RPMI7951 (cell line): ENCODE results near the gene IRF2BP1. TPM values are rescaled to one million over a fixed set of nuclear protein-coding genes. Genes with fewer than 3 reads are reported as not detected.

Experiments used
- DNase-seq: peaks from one replicate; pipeline ENCODE4 v3.0.0-alpha.2; 2012; ENCODE audit warnings: low read depth
- total RNA-seq: library from RNA; depleted of rRNA; stranded (reverse); fragments of >200 nt; shearing (Covaris generic); gene quantifications from 2 replicates; pipeline ENCODE4 v1.2.3, GENCODE V29; 2014; rRNA removed

IRF2BP1 gene
- total RNA-seq, 1 experiment from 2014 or later: 12.1 TPM

DNA sequence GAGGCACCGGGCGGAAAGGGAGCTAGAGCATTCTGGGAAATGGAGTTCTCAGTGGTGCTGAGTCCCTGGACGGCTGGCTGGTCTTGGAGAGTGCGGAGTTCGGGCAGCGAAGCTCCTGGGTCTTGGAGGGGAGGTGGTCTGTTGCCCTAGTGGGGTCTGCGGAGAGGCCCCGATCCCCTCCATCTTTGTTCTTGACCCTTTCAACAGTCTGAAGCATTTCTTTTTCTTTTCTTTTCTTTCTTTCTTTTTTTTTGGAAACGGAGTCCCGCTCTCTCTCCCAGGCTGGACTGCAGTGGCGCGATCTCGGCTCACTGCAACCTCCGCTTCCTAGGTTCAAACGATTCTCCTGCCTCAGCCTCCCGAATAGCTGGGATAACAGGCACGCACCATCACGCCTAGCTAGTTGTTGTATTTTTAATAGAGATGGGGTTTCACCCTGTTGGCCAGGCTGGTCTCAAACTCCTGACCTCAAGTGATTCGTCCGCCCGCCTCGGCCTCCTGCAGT lies 22.6 kb downstream of the IRF2BP1 start:
- no peak for DNase-seq

DNA sequence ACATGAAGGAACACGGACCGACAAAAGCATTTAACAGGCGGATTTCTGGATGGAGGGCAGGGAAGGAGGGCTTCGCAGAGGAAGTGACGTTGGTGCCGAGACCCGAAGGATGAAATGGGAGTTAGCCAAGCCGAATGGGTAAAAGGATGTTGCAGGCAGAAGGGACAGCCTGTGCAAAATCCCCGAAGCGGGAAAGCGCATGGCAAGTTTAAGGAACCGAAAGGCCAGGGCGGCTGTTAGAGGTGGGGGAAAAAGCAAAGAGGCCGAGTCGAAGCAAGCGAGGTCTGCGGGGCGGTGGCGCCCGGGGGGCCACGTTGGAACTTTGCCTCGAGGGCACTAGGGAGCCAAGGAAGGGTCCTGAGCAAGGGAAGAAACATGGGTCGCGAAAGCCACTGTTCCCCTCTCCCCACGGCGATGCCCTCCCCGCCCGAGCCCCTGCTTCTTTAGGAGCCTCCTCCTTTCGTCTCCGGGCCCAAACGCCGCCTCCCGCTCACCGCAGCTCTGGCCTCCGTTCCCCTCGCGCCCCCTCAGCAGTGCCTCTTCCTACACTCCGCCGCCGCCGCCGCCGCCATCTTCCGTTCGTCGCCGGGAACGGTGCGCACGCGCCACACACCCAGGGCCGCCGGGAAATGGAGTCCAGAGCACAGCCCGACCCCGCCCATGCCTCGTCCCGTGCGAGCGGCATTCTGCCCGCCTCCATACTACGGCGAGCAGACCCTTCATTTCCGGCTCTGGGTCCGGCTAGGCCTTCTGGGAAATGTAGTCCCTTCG lies 23.2 kb downstream of the IRF2BP1 start, which contains the start of gene SYMPK:
SYMPK (minus strand) TSS at position 584 of the 771 bp plus-strand sequence. CDS start 8,652 bp downstream, outside the sequence.
- DNase-seq: peak; percentile 98

DNA sequence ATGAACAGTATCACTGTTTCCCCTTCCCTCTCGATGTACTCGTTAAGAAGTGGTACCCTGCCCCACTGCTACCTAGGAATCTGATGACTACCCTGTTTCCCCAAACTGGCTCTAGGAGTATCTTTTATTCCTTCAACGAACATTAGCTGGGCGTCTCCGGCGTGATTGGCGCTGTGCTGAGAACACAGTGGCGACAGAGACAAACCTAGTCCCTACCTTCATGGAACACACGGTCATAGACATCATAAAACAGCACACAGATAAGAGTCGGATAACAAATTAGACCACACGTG lies 23.7 kb downstream of the IRF2BP1 start:
- no peak for DNase-seq

DNA sequence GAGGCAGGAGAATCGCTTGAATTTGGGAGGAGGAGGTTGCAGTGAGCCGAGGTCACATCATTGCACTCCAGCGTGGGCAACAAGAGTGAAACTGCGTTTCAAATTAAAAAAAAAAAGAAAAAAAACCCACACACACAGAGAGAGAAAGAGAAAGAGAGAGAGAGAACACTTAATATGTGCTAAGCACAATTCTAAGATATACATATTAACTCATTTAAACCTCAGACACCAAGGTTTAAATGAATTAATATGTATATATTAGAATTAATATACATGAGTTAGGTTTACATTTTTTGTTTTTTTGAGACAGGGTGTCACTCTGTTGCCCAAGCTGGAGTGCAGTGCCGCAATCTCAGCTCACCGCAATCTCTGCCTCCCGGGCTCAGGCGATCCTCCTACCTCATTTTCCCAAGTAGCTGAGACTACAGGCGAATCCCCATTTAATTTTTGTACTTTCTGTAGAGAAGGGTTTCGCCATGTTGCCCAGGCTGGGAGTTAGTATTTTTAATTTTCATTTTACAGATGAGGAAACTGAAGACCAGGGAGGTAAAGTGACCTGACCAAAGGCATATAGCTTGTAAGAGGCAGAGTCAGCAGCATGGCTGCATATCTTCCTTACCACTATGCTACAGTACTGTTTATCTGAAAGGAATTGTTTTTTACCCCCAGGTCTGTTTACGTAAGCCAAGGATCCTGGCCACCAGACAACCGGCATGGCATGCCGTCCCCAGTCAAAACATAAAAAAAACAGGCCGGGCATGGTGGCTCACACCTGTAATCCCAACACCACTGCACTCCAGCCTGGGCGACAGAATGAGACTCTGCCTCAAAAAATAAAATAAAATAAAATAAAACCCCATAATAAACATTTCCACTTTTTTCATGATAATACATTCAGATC lies 25.3 kb downstream of the IRF2BP1 start:
- DNase-seq: no peak

DNA sequence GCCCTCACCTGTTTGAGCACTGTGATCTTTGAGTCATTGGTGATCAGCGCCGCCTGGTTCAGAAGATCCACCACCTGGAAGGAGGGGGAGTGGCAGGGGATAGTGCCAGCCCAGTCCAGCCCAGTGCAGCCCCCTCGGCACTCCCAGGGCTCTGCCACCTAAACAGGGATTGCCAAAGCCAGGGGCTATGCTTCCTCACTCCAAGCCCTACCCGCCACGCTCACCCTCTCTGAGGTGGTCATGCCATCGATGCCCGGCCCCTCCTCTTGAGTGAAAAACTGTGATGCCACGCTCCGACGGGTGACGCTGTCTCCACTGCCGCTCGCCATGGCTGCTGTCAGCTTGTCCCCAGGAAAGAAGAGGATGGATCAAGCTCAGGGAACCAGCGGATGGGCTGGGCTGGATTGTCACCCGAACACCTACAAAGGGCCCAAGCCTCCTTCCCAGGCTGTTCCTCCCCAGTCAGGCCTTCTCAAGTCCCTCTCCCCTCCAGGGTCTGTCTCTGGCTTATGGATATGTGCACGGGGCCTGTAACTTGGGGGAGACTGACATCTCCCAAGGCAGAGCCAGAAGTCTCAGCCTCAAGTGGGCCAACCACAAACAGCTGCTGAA lies 31.7 kb downstream of the IRF2BP1 start:
- no peak for DNase-seq

DNA sequence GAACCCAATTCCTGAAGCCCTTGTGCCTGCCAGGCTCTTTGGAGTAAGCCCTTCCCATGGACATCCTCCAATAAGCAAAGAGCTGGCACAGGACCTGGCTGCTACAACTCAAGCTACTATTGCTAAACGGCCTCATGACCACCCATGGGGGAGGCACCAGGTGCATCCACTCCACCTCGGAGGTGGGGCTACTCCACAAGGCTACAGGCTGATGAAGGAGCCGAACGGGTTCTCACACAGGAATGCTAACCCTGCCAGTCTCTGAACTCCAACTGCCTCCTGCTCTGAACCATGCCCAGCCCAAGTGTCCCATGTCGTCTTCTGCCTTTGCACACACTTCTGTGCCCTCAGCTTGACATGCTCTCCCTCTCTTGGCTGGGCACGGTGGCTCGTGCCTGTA lies 33.0 kb downstream of the IRF2BP1 start:
- no peak for DNase-seq

DNA sequence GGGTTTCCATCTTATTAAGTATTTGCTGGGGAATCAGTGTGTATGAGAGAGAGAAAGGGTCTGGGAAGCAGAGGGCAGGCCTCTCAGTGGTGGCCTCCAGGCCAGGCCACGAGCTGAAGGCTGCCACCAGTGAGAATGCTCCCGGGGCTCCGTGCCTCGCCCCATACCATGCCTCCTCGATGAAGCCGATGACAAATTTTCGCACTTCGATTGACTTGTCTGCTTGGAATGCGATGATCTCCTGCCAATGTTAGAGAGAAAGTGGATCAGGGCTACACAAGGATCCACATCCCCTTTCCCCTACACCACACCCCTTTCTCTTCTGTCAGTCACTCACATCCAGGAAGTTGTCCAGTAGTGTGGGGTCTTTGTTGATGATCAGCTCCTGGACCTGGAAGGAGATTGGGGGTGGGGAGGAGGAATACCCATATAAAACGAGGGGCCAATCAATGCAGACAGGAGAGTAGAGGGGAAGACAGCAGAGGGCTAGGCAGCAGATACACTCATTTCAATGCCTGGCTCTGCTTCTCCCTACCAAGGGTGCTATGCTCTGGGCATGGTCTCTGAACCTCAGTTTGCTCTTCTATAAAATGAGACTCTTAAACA lies 33.7 kb downstream of the IRF2BP1 start:
- no peak for DNase-seq

DNA sequence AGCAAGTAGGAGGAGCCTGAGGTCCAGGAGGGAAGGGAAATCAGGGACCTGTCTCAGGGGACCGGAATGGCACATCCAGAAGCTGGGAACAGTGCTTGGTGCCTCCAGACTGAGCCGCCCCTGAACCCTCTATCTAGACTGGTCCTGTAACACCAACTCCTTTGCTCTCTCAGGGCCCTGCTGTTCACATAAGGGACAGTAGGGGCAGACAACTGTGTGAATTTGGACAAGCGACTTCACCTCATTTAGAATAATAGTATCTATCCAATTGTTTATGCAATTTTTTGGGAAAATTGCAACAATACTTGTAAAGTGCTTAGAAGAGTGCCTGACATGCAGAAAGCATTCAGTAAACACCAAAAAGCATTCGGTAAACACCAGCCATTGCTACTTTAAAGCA lies 37.0 kb downstream of the IRF2BP1 start:
- DNase-seq: no peak

DNA sequence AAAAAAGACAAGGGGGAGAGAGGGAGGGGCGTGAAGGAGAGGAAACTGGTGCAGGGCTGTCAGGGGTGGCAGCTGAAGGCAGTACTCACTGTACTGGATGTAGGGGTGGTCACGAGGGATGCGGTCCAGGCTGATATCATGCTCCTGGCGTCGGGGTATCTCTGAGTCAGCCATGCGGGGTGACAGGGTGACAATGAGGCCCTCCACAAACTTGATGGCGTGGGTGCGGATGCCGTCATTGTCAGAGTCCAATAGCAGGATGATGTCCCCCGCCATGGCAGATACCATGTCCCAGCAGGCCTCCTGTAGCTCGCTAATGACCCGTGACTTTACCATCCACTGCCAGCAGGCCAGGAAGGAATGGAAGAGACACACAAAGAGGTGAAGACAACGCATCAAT lies 38.3 kb downstream of the IRF2BP1 start:
- no peak for DNase-seq

DNA sequence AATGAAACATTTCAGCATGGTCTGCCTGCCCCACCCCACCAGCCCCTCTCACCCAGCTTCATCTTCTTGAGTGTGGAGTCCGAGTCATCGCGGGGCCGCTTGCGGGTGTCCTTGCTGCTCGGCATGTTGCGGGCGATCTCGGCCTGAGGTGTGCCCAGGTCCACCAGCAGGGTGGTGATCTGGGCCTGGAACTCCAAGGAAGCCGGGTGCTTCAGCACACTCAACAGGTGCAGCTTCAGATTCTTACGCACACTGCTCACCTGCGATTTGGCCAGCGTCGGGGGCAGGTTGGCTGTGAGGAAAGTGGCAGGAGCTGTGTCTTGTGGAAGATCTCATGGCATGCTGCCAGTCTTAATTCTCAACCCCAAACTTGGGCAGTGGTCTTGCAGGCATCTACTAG lies 43.7 kb downstream of the IRF2BP1 start:
- no peak for DNase-seq

DNA sequence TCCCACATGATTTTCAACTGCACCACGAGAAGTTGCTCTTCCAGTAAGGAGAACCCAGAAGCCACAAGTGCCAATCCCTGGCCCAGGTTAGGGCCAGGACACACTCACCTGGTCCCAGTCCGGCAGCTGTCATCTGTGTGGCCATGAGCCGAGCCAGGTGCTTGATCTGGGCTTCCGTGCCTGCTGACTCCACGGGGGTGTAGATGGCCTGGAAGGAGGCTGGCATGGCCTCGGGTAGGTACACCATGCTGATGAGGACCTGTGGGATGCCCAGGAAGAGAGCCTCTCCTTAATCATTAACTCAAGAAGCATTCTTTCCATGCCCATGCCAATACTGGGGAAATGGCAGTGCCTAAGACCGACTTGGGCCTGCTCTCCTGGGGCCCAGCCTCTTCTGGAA lies 51.0 kb downstream of the IRF2BP1 start:
- no peak for DNase-seq

Other genes with a start within 250 kb of the IRF2BP1 start
- gene EML2, start 246.7 kb downstream of the IRF2BP1 start, total RNA-seq: 14.4 and 20.2 TPM in 2 replicates
- not detected in 2 replicates for gene GIPR, start 217.9 kb downstream of the IRF2BP1 start, total RNA-seq
- 474 and 568 TPM in 2 replicates for gene SNRPD2, start 194.2 kb downstream of the IRF2BP1 start, total RNA-seq
- gene QPCTL, start 193.5 kb downstream of the IRF2BP1 start, total RNA-seq: 13.8 and 15.4 TPM in 2 replicates
- 3.2 and 5.3 TPM in 2 replicates for gene FBXO46, start 155.2 kb downstream of the IRF2BP1 start, total RNA-seq
- gene MEIOSIN, start 152.7 kb downstream of the IRF2BP1 start, total RNA-seq: 0.10 TPM in 1 of 2 replicates, not detected in the other
- gene SIX5, start 116.9 kb downstream of the IRF2BP1 start, total RNA-seq: 5.6 and 6.4 TPM in 2 replicates
- 9.3 and 11.1 TPM in 2 replicates for gene DMPK, start 103.7 kb downstream of the IRF2BP1 start, total RNA-seq
- gene DMWD, start 93.3 kb downstream of the IRF2BP1 start, total RNA-seq: 14.2 and 20.6 TPM in 2 replicates
- not detected in 2 replicates for gene RSPH6A, start 70.8 kb downstream of the IRF2BP1 start, total RNA-seq
- gene SYMPK, start 23.0 kb downstream of the IRF2BP1 start, total RNA-seq: 27.8 and 33.0 TPM in 2 replicates
- gene FOXA3, start 21.8 kb downstream of the IRF2BP1 start, total RNA-seq: not detected in 2 replicates
- 0.88 and 1.1 TPM in 2 replicates for gene MYPOP, start 16.5 kb upstream of the IRF2BP1 start, total RNA-seq
- gene NANOS2, start 28.6 kb upstream of the IRF2BP1 start, total RNA-seq: not detected in 2 replicates
- not detected in 2 replicates for gene NOVA2, start 87.7 kb upstream of the IRF2BP1 start, total RNA-seq
- gene CCDC61, start 109.3 kb upstream of the IRF2BP1 start, total RNA-seq: 6.6 and 8.8 TPM in 2 replicates
- not detected in 2 replicates for gene PGLYRP1, start 136.9 kb upstream of the IRF2BP1 start, total RNA-seq
- not detected in 2 replicates for gene IGFL4, start 154.9 kb upstream of the IRF2BP1 start, total RNA-seq
- not detected in 2 replicates for gene IGFL3, start 238.5 kb upstream of the IRF2BP1 start, total RNA-seq